Upper lobe of left lung (tissue), 4 donors: ENCODE results near the gene GRK5.

ENCODE experiments used
- EP300 ChIP-seq, 4 donors: sonication (generic); formaldehyde crosslinking; IDR thresholded peaks; one replicate each; pipeline ENCODE4 v1.5.1; 2017; ENCODE audit warnings: antibody characterized with exemption in 4 of 4, control low read depth in 2 of 4
- TF ChIP-seq, protein P1 (sequence below), 6 experiments: fragments of 450-650 bp in 4 of 6; fragments of 200-600 bp in 2 of 6; sonication (generic) in 2 of 6; IDR thresholded peaks; one replicate each; pipeline ENCODE4 v1.5.1; 2016 to 2019; ENCODE audit warnings: antibody characterized with exemption in 6 of 6

DNA sequence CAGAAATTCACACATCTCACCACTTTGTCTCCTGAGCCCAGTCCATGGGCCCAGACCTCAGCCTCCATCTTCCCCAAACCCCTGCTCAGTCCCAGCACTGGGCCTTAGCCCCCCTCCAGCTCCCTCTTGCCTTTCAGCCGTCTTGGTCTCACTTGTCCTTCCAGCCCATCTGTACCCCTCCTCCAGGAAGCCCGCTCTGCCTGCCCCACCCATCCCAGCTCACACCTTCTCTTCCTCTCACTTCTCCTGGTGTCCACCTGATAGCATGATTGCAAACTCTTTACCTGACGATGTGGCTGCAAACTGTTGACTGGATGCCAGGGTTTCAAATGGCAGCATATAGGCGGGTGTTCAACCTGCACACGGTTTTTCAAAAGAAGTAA is 238.6 kb downstream of the GRK5 start:
- TF ChIP-seq, protein P1, sequence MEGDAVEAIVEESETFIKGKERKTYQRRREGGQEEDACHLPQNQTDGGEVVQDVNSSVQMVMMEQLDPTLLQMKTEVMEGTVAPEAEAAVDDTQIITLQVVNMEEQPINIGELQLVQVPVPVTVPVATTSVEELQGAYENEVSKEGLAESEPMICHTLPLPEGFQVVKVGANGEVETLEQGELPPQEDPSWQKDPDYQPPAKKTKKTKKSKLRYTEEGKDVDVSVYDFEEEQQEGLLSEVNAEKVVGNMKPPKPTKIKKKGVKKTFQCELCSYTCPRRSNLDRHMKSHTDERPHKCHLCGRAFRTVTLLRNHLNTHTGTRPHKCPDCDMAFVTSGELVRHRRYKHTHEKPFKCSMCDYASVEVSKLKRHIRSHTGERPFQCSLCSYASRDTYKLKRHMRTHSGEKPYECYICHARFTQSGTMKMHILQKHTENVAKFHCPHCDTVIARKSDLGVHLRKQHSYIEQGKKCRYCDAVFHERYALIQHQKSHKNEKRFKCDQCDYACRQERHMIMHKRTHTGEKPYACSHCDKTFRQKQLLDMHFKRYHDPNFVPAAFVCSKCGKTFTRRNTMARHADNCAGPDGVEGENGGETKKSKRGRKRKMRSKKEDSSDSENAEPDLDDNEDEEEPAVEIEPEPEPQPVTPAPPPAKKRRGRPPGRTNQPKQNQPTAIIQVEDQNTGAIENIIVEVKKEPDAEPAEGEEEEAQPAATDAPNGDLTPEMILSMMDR (IDR thresholded peaks at IDR 0.05), result no peak
- TF ChIP-seq EP300 (IDR thresholded peaks at IDR 0.05), result no peak
